ENCODE data around the gene GRK5.

DNA sequence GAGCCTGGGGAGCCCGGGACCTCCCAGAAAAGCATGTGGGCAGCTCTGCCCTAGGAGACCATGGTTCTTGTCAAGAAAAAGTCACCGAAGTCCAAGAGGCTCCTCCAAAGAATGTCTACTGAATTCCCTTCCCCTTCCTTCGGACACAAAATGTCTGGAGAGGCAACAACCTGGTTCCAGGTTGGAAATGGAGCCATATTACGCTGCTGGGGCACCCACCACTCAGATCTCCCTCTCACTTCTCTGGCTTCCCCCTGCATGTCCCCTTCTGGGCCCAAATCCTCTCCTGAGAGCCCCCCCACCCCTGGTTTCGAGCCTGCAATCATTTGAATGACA is 282.6 kb downstream of the GRK5 start:
- no peak for TF ChIP-seq POLR2A (IDR thresholded peaks at IDR 0.05; ENCODE audit: low read length)
- no peak for TF ChIP-seq GATA1 (IDR thresholded peaks at IDR 0.05; ENCODE audit: low read depth, low read length)

All from erythroblast (primary cell).